Cardiac fibroblast (primary cell): ENCODE data around the gene GCK.

Experiments
- DNase-seq, 2 donors: peaks; one replicate each; pipeline versions ENCODE4 v3.0.0 to v3.0.0-alpha.2; 2010; ENCODE audit warnings: low read depth in 2 of 2
- H3K4me3 ChIP-seq, 2 donors: replicated peaks in 1 of 2; 1 replicate in 1 of 2; 2 replicates in 1 of 2; pipeline ENCODE4 v1.5.1; 2011; ENCODE audit warnings: low read depth in 2 of 2, low read length in 2 of 2, mild to moderate bottlenecking in 2 of 2, moderate library complexity in 1 of 2
- TF ChIP-seq, protein P1 (sequence below): IDR thresholded peaks from one replicate; pipeline ENCODE4 v1.5.1; 2011; ENCODE audit warnings: low read depth, mild to moderate bottlenecking, low read length, inconsistent platforms

Gene GCK

DNA sequence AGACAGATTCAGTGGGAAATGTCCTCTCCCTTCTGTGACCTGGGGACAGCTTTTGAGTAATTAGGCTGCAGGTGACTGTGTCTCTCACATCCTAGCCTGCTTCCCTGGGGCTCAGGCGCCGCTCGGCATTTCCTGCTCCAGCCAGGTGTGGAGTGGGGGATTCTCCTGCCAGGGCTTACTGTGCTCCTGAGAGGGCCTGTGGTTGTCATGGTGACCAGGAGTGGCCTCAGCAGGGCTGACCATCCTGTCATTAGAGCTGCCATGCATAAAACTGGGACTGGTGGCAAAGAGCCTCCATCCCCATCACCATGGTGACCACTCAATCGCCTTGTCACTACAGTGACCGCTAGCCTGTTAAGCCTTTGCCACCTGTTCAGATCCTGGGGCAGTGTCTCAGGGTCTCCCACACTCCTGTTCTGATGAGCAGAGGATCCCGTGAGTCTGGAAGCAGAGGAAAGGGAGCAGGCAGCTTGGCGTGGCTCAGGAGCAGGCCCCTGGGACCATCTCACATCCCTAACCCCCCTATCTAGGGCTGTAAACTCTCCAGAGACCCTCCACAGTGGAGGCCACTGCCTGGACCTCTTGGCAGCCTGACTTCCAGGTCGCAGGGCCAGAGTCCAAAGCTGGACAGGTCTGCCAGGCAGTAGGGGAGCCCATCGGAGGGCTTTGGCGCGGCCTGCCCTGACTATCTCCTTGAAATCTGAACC is at the start of gene GCK:
TSS of gene GCK (minus strand) at position 154 of the 707 bp plus-strand sequence. CDS start 486 bp downstream, outside the sequence.
- no peak for DNase-seq
- TF ChIP-seq, protein P1, sequence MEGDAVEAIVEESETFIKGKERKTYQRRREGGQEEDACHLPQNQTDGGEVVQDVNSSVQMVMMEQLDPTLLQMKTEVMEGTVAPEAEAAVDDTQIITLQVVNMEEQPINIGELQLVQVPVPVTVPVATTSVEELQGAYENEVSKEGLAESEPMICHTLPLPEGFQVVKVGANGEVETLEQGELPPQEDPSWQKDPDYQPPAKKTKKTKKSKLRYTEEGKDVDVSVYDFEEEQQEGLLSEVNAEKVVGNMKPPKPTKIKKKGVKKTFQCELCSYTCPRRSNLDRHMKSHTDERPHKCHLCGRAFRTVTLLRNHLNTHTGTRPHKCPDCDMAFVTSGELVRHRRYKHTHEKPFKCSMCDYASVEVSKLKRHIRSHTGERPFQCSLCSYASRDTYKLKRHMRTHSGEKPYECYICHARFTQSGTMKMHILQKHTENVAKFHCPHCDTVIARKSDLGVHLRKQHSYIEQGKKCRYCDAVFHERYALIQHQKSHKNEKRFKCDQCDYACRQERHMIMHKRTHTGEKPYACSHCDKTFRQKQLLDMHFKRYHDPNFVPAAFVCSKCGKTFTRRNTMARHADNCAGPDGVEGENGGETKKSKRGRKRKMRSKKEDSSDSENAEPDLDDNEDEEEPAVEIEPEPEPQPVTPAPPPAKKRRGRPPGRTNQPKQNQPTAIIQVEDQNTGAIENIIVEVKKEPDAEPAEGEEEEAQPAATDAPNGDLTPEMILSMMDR = no peak
- no peak within 1 kb of the TSS for H3K4me3 ChIP-seq

DNA sequence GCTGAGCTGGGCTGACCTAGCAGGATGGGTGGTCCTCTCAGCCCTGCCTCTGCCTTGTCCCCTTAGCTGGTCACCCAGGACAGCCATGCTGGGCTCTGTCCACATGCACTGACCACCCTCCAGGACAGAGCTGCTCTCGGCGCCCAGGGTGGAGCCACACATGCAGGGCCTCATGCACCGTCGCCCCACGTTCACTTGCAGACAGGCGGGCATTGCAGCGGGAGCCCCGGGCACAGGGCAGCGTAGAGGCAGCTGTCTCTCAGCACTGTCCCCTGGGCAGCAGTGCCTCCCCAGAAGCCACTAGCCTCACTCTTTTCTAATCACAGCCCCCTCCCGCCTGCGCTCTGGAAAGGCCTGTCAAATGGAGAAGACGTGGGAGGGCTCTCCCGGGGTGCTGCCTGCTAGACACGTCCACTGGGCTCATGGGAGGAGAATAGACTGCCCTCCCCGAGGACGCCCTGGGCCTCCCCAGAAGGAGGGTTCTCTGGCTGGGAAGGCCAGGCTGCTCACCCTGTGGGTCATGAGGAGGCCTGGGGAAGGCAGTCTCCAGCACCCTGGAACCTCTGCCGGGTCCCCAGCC is 49.0 kb upstream of the GCK start:
- DNase-seq = no peak
- TF ChIP-seq, protein P1 = no peak
- H3K4me3 ChIP-seq = no peak overlapping the region

DNA sequence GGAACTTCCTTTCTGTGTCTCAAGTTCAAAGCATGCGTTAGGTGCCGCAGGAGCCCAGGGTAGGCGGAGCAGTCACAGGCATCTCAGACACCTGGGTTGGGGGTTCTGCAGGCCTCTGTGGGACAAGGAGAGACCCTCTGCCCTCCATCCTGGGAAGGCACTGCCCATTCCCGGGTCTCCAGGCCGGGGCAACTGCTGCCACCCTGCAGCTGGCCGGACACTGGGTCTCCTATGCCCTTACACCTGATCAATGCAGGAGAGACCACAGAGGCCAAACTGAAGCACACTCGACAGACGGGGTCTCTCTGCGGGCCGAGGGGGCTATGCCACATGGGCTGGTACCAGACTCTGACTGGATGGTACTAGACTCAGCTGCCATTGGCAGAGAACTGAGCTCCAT is 48.5 kb upstream of the GCK start:
- DNase-seq = no peak
- TF ChIP-seq, protein P1 = no peak
- H3K4me3 ChIP-seq = no peak overlapping the region

DNA sequence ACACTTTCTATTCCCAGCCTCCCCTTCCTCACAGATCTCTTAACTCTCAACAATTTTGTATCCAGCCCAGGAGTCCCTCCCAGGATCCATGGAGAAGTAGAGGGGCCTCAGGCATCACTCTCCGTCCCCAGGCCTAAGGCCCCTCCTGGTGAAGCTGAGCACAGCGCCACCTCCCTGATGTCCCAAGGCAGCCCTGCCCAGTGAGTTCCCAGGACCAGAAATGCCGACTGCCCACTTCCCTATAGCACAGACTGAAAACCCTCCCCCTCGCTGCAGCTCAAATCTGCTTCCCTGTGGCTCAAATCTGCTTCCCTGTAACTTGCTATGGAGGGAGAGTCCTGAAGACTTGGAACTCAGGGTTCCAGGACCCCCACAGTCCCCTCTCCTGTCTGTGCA is 47.1 kb upstream of the GCK start:
- DNase-seq = no peak
- H3K4me3 ChIP-seq = no peak overlapping the region
- TF ChIP-seq, protein P1 = no peak

DNA sequence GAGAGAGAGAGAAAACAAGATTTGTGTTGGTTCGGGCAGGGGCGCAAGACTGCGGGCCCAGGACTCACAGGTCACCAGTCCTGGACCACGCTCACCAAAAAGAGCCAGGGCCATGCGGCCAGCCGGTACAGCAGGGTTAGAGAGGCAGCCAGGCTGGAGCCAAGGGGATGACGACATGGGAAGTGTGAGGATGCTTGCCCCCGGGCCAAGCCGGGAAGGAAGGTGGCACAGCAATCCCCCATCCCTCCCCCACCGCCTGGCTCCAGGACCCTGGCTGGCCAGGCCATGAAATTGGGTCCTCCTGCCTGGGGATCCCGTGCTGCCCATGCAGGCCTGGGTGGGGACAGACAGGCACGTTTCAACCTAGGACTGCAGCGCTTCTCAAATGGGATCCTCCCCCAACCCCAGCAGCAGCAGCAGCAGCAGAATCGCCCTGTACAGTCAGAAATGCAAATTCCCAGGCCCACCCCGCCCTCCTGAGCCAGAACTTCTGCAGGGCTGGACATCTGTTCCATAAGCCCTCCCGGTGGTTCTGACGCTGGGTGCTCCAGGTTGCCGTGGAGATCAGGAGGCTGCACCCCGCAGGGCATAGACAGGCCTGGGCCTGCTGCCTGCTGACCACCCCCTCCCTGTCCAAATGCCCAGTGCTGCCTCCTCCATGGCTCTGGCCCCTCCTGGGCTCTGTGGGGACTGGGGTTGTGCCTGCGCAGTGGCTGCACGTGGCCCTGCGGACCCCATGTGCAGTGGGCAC is 46.5 kb upstream of the GCK start:
- no peak overlapping the region for H3K4me3 ChIP-seq
- TF ChIP-seq, protein P1 = no peak
- DNase-seq = no peak

DNA sequence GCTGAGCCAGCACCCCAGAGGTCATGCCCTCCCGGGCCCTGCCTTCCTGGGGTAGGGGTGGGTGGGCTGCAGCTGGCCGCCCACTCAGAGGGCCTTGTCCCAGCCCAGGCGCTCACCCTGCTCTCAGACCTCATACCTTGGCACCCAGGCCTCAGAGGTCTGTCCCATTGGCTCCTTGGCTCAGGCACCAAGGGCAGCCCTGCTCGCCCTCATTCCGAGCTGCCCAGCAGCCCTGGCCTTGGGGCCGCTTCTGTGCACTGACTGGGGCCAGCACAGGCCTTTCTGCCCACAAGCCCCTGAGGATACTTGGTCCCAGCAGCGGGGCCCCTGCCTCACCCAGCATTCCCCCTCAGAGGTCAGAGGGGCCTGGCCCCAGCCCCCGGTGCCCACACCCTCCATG is 45.8 kb upstream of the GCK start:
- no peak overlapping the region for H3K4me3 ChIP-seq
- no peak for DNase-seq
- TF ChIP-seq, protein P1 = no peak
